Limb (tissue), 2 donors: Measurements from ENCODE around the gene MSI2.
A peak's percentile ranks its signal among the peaks of the same experiment; 100 is the strongest.

Experiments
- DNase-seq, 2 donors: peaks; one replicate each; pipeline ENCODE4 v3.0.0-alpha.2; 2016; ENCODE audit errors: extremely low spot score in 2 of 2

The MSI2 gene

GRCh38 chr17:57703273-57703672 is 446.9 kb downstream of the MSI2 start:
- no peak for DNase-seq

GRCh38 chr17:57704448-57704847 is 448.1 kb downstream of the MSI2 start:
- no peak for DNase-seq

- no peak for DNase-seq
These were observed 449.8 kb downstream of the MSI2 start for GRCh38 chr17:57705921-57706695.

- no peak for DNase-seq
These were observed 450.4 kb downstream of the MSI2 start for GRCh38 chr17:57706761-57707160.

DNA sequence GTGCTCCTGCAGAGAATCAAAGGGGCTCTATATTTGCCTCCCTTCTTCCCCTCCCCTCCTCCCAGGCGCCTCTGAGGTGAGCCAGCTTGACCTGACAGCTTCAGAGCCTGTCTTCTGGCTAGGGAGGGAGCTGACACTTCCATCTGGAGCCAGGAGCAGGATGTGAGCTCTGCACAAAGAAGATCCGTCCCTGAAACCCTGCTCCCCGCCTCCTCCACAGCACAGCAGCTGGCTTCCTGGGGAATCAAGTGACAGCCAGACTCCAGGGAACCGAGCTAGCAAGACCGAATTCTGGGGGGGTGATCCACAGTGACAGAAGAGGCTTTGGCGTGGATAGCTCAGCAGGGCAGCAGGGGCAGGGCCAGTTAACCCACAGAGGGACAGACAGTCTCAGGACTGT is 451.6 kb downstream of the MSI2 start:
- DNase-seq = peak; percentile 42 to 60

DNA sequence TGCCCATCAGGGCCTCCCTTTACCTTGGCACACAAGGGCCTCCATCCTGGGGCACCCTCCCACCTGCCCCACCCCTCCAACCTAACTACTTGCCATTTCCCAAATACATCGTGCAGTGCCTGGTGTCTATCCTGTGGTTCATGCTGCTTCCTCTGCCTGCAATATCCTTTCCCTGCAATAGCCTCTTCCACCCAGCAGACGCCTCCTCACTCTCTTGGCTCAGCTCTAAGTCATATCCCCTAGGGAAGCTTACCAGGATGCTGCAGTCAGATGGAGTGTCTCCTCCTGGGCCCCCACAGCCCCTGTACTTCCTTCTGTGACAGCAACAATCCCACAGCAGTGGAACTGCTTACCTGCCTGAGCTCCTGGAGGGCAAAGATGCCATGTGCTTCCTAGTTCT is 452.1 kb downstream of the MSI2 start:
- DNase-seq = no peak

- no peak for DNase-seq
These were observed 456.8 kb downstream of the MSI2 start for GRCh38 chr17:57713140-57713539.

GRCh38 chr17:57714665-57715180 is 458.4 kb downstream of the MSI2 start:
- DNase-seq = no peak

DNA sequence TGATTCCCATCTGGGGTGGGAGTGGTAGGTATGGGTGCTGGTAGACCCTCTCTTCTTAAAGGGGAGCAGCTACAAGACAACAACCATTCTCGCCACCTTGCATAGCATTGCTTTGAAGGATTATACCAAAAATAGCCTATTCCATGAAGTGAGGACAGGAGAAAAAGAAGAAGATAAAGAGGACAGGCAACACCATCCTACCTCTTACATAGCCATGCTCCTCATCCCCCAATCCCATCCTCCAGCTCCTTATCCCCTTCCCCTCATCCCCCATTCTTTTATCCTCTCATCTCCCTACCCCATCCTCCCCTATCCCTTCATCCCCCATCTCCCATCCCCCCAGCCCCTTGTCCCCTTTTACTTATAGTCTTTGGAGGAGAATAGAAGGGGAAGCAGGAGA is 459.7 kb downstream of the MSI2 start:
- no peak for DNase-seq

GRCh38 chr17:57718878-57719277 is 462.6 kb downstream of the MSI2 start:
- no peak for DNase-seq

DNA sequence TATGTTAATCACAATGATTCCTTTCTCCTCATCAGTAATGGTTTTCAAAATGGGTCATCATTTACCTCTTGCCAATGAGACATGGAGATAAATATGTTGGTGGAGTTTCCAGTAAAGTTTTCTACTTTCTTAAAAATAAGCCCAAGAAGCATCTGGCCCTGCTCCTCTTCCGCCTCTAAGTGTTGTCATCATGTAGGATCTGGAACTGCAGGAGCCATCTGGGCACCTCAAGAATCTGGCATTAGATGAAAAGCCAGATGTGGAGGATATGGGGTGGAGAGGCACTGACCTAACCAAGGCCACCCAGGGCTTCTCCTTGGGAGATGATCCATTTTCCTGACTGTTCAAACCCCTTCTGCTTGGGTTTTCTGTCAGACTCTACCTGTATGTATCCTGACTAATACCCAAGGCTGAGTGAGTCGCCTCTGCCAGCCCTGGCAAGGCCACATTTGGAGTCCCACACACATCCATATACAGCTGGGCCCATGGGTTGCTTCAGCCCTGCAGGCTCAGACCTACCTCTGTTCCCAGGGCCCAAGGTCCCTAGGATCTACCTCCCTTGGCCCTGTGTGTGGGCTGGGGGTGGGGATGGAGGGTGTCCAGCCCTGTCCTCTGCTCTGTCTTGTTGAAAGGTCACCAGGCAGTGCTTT is 464.2 kb downstream of the MSI2 start:
- DNase-seq = no peak

DNA sequence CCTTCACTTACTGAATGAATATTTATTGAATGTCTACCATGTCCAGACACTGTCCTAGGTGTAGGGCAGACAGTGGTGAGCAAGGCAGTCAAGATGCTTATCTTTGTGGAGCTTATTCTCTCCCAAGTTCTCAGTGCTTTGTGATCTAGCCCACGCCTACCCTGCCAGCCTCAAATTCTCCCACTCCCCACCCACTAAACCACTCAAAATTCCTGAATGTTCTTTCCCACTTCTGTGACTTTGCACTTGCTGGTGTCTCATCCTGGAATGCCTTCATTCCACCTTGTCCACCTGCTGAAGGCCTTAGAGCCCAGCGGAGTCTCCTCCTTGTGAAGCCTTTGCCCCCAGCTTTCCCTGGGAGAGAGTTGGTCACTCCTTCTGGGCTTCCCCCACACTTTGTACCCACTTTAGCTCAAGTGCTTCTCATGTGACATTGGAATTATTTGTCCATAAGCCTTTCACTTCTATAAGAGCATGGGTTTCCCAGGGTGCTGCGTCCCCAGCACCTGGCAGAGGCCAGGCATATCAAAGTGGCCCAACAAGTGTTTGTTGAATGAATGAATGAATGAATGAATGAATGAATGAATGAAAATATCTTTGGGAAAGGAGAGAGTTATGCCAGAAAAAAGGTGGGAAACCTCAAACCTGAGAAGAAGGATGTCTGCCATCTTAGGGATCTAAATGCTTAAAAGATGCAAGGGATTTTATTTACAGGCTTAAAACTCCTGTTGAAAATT is 465.8 kb downstream of the MSI2 start:
- DNase-seq = no peak

- DNase-seq = no peak
These were observed 466.4 kb downstream of the MSI2 start for GRCh38 chr17:57722704-57723043.

DNA sequence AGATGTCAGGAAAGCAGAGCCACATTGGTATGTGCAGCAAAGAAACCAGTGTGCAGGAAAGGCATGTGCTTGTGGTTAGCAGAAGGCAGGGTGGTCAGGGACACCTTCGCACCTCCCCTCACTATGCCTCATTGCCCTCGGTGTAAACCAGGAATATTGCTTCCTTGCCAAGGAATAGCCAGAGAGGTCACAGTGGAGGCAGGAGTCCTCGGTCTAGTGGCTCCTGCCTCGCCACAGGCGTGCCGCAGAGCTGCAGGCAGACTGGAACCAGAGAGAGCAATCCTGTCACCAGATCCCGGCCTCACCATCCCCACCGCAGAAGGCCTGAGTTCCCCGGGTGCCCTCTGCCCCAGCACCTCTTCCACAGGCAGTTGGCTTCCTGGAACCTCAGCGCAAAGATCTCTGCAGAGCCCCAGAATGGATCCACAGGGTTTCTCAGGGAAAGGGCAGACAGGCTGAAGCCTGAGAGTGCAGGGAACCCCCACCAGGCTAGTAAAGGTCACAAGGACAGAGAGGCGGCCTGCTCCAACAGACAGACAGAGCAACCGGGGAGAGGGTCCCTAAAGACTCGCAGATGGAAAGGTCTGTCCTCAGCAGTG is 467.2 kb downstream of the MSI2 start:
- DNase-seq = no peak

GRCh38 chr17:57724026-57724728 is 467.9 kb downstream of the MSI2 start:
- DNase-seq = no peak

GRCh38 chr17:57724729-57725125 is 468.4 kb downstream of the MSI2 start:
- DNase-seq = no peak

DNA sequence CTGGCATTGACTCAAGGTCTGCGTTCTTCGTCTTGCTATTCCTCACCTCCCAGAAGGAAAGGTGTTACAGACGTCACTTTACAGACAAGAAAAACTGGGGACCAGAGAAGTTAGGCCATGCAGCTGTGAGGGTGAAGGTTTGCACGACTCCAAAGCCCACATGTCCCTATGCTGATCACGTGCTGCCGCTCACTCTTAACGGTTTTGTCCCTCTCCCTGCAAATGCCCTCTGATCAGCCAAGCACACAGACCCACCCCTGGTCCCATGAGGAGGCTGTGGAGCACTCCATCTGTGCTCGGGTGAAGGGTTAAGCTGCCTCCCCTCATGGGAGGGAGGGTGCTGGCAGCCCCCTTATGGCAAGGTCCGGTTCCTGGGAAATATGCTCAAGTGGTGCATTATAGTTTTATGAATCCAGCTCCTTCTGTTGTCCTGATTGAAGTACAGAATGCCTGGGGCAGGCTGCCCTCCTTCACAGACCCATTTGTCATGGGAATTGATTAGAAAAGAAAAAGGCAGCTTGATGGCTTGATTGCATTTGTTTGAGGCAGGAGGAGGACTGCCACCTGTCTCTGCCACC is 470.0 kb downstream of the MSI2 start:
- no peak for DNase-seq

DNA sequence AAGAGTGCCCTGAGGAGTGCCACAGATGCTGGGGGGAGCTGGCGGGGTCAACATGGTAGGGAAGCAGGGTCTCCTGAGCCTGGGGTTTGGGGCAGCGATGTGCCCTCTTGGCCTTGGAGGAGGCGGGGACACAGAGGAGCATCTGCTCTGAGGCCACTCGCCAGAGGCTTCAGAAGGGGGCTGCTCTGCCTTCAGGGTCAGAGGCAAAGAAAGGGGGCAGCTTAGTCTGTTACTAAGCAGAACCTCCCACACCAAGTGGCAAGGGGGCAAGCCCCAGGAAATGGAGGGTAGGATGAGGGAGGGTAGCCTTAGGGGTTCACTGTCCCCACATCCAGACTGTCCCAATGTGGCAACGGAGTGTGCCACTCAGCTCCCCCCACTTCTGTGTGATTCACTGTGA is 470.5 kb downstream of the MSI2 start:
- DNase-seq = no peak

DNA sequence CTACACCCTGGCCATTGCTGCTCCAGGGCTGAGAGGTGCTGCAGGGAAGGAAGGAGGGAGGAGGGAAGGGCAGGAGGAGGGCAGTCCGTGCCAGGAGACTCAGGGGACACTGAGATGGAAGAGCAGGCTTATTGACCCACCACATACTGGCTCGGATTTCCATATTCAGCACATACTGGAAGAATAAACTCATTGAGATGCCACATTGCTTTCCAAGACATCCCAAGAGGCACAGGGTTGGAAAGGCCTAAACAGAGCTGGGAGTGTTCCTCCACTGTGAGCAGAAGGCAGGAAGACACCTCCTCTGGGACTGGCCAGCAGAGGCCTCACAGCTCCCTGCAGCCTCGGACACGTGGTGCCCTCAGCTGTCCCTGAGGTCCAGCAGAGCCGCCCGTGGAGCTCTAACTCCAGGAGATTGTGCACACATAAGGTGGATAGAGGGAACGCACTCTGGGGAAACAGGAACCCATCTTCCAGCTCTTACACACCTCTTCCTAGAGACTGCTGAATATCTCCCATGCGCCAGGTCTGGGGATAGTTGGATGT is 471.4 kb downstream of the MSI2 start:
- DNase-seq = no peak

GRCh38 chr17:57730026-57730701 is 473.8 kb downstream of the MSI2 start:
- no peak for DNase-seq
